NCI-H510A (cell line): ENCODE results near the gene UMPS.
A peak's percentile ranks its signal among the peaks of the same experiment; 100 is the strongest.

ENCODE experiments used
- DNase-seq: peaks from one replicate; lab custom pipeline; 2025; lab: John Stamatoyannopoulos, UW

The UMPS gene

DNA sequence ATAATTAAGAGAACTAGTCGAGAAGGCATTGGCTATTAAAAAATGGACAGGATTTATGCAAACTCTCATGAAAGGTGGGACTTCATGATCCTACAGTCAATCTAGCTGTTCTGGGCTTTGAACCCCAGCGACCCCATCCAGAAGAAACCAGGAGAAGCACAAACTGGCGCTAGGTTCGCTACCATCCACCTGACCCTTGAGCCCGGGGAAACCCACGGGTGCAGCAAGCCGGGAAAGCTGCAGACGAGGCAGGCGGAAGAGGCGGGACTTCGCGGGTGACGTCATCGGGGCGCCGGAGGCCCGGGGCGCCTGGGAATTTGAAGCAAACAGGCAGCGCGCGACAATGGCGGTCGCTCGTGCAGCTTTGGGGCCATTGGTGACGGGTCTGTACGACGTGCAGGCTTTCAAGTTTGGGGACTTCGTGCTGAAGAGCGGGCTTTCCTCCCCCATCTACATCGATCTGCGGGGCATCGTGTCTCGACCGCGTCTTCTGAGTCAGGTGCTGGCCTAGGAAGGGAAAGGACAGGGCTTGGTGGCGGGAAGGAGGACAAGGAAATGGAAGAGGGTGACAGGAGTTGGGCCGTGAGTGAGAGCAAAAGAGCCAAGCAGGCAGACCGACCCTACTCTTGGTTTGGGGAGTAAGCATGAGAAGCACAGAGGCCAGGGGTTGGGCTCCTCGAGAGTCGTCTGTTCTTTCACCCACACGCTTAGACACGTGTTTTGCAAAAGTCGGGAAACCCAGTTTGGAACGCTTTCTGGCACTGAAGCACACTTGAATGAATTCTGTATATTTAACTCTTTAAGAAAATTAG lies at the start of gene UMPS:
Gene UMPS, plus strand, starts transcription at position 324 of the 812 bp plus-strand sequence. Its CDS starts 20 bp downstream, at position 344.
- peak; percentile 58 for DNase-seq

- DNase-seq = no peak
These were observed 49.7 kb upstream of the UMPS start for GRCh38 chr3:124680521-124680920.

DNA sequence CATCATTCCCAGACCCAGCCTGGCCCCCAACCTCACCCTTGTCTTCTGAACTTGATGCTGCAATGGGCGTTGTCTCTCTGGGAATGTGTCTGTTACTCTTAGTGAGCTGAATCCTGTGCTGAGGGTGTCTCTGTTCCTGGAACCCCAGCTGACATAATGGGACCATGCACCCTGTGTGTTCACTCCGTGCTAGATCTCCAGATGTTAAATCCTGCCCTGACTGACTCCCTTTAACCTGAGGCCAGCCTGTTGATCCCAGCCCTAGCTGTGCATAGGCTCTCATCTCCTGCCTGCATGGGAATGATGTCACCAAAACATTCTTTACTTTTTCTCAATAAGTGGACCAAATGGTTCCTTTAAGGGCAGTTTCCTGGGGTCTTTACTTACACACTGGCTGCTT lies 48.0 kb upstream of the UMPS start:
- DNase-seq = no peak

DNA sequence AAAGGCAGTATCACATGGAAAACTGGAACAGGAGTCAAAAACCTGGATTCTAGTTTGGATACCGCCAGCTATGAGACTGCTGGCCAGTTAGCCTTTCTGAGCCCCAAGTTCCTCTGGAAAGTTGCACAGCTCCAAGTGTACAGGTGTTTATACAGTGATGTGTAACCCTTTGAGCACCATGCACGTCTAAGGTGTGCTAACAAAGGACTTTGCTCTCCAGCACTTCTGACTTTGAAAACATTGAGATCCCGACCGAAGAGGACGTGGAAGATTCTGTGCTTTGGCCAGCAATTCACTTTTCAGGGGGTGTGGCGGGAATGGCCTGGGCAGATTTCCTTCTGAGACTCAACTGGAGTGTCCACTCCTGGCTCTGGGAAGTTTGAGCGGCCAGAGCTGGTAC lies 45.8 kb upstream of the UMPS start:
- DNase-seq = no peak

DNA sequence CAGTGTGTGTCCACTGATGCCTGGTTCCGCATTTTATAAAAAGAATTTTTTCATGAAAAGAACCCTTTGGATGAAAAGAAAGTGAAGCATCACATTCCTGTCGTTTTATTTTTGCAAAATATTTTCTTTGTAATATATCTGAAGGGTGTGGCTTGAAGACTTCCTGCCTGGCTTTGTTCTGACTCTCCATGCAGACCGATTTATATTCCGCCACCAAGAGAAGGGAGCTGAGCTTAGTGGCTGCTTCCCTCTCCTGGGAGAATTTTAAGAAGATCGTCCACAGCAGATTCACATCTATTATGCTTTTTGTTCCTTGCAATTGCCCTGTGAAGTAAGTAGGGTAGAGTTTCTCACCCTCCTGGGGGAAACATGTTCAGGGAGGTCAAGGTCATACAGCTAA lies 45.2 kb upstream of the UMPS start:
- no peak for DNase-seq

DNA sequence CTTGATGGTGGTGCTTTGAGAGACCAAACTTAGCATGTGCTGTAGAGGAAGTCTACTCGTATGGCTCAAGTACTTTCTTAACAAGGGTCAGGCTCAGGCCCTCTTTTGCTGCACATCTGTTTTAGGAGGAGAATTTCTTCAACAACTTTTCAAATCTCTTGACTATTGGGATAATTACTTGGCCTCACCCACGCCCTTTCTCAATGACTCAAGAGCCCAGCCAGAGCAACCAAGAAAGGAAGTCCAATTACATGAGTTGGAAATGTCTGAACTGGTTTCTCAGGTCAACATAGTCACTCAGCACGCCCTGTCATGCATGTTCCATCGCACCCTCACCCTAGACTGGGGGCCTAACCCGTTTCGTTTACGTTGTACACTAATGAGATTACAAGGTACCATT lies 44.8 kb upstream of the UMPS start:
- DNase-seq = no peak

- no peak for DNase-seq
These were observed 44.1 kb upstream of the UMPS start for GRCh38 chr3:124686028-124686670.

GRCh38 chr3:124688581-124689454 lies 41.4 kb upstream of the UMPS start:
- no peak for DNase-seq

GRCh38 chr3:124691599-124691998 lies 38.7 kb upstream of the UMPS start:
- DNase-seq = no peak

DNA sequence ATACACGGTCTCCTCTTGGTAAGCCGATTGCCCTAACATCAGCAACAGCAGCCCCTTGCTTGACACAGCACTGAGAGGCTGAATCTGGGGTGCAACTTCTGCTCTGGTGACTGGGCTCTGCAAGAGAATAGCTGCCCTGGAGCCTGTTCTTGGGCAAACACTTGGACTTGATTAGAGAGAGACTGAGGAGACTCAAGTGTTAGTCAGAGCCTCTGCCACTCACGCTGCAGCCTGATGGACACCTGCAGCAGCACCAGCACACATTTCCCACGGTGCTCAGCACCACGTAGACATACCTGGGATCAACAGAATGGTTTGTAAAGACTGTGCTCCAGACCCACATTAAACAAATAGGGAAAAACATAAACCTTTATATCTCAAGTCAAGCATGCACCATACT lies 35.8 kb upstream of the UMPS start:
- no peak for DNase-seq

DNA sequence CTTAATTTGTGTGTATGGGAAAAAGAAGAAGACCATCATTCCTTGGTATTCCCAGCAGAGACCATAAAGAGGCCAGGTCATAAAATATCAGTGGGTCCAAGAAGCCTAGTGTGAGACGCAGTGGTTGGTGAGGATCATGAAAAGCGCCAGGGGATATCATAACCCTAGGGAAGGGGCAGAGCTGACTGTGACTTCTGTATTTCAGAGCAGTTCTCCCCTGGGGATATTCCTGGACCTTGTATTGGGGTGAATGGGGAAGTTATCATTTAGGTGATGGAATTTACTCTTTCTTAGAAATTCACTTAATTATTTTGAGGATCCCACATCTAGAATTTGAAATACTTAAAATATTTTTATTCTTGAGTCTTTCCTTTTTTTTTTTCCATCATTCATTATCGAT lies 34.9 kb upstream of the UMPS start:
- DNase-seq = no peak

- no peak for DNase-seq
These were observed 34.2 kb upstream of the UMPS start for GRCh38 chr3:124696006-124696405.

GRCh38 chr3:124697302-124697701 lies 33.0 kb upstream of the UMPS start:
- no peak for DNase-seq

- DNase-seq = no peak
These were observed 32.1 kb upstream of the UMPS start for GRCh38 chr3:124698030-124698770.

GRCh38 chr3:124699051-124699450 lies 31.2 kb upstream of the UMPS start:
- DNase-seq = no peak

DNA sequence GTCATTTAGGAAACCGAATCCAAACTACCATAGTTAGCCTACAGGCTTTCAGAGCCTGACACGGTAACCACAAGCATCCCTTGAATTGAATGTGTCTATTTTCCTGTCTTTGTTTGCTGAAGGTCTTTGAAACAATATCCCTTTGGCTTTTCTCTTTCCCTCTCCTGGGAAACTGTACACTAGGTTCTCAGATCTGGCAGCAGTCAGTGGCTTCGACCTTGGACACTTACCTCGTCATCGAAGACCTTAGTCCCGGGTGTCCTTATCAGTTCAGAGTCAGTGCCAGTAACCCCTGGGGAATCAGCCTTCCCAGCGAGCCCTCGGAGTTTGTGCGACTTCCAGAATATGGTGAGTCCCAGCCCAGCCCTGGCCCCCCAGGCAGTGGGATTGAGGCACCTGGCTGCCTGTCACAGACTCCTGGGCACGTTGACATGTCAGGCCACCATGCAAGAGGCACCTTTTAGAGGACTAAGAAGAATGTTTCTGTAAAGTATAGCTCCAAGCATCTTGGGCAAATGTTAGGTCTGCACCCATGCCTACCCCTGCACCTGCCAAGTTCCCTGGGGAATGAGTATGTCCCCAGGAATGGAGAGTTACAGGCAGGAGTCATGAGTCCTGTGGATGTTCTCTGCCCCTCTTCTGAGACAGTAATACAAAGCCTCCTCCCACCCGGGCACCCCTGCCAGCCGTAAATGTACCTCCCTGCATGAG lies 30.4 kb upstream of the UMPS start:
- no peak for DNase-seq

DNA sequence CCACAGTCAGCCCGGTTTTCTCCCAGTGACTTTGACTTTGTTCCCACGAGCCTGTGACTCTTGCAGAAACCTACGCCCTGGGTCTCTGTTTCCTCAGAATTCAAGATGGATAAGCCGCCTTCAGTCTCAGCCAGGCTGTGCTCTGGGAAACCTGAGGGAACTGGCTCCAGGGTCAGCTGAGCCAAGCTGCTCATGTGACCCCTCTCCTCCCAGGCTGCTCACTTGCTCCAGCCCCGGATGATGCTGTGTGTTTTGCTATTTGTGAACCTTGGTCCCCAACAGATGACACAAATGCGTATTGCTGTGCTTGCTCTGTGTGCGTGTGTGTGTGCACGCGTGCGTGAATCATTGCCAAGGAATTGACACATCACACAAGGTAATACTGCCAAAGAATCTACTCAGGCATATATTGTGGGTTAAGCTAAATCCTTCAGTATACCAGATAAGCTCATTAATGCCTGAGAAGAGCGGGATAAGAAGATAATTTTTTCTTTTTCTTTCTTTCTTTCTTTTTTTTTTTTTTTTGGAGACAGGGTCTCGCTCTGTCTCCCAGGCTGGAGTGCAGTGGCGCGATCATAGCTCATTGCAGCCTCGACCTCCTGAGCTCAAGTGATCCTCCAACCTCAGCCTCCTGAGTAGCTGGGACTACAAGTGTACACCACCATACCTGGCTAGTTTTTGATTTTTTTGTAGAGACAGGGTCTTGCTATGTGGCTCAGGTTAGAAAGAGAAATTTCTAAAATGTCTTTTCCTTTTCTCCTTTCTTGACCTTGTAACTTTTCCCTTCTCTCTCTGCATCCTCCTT lies 29.2 kb upstream of the UMPS start:
- DNase-seq = no peak

GRCh38 chr3:124701687-124702086 lies 28.6 kb upstream of the UMPS start:
- DNase-seq = no peak

DNA sequence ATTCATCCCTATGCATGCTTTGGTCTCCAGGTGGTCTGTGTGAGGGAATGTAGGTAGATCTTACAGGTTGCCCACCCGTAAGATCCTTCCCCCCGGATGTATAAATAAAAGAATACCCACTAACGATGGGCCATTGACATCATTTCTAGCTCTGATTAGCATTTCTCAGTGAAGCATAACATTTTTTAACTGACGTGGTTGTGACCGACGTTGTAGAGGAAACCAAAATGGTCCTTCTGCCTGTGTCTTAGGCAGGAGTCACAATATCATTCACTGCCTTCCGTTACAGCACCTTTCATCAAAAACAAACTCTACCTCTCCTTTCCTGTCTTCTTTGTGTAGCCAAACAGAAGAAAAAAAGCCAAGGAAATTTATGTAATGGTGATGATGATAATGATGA lies 27.3 kb upstream of the UMPS start:
- no peak for DNase-seq

GRCh38 chr3:124705552-124705951 lies 24.7 kb upstream of the UMPS start:
- no peak for DNase-seq
